ENCODE results near the gene MIGA2. TPM values are rescaled to one million over a fixed set of nuclear protein-coding genes. Genes with fewer than 3 reads are reported as not detected.

The MIGA2 gene
- total RNA-seq, 1 experiment from 2014 or later = 10.2 TPM

- H3K4me2 ChIP-seq (ENCODE audit: low read depth, low read length, poor library complexity, severe bottlenecking) = no peak overlapping the region
- DNase-seq = no peak
- H3K9me3 ChIP-seq (ENCODE audit: low read length) = no peaks in the 10 kb centered on the region
Measured at GRCh38 chr9:129095908-129096307, 59.5 kb downstream of the MIGA2 start.

GRCh38 chr9:129097671-129098306, 61.4 kb downstream of the MIGA2 start:
- Histone ChIP-seq H3K9me3 (ENCODE audit: low read length) (no peaks in the 10 kb centered on the region), H2AFZ (ENCODE audit: low read length) (no peak overlapping the region), H3K9me2 (replicated peaks; ENCODE audit: insufficient read depth, low read length) (no peaks in the 10 kb centered on the region), H3K27ac (ENCODE audit: low read length) (no peak overlapping the region), H4K20me1 (ENCODE audit: insufficient read depth, low read depth, low read length) (no peaks in the 10 kb centered on the region), H3K27me3 (ENCODE audit: low read length) (no peaks in the 10 kb centered on the region), H3K4me3 (ENCODE audit: low read length) (no peak overlapping the region), H3K9ac (ENCODE audit: low read length) (no peak overlapping the region), H3K79me2 (ENCODE audit: low read length) (no peaks in the 10 kb centered on the region), H3K4me2 (ENCODE audit: low read depth, low read length, poor library complexity, severe bottlenecking) (no peak overlapping the region), H3K36me3 (ENCODE audit: insufficient read depth, low read length) (no peaks in the 10 kb centered on the region), H3K4me1 (ENCODE audit: low read length) (peaks cover under 1% of the 10 kb centered on the region)
- DNase-seq = no peak

More at GRCh38 chr9:129095908-129096307, 59.5 kb downstream of the MIGA2 start:
- Histone ChIP-seq H3K36me3 (ENCODE audit: insufficient read depth, low read length) (no peaks in the 10 kb centered on the region), H3K4me3 (ENCODE audit: low read length) (no peak overlapping the region), H3K4me1 (ENCODE audit: low read length) (no peaks in the 10 kb centered on the region), H3K27me3 (ENCODE audit: low read length) (no peaks in the 10 kb centered on the region), H2AFZ (ENCODE audit: low read length) (no peak overlapping the region), H3K27ac (ENCODE audit: low read length) (no peak overlapping the region), H3K9me2 (replicated peaks; ENCODE audit: insufficient read depth, low read length) (no peaks in the 10 kb centered on the region), H4K20me1 (ENCODE audit: insufficient read depth, low read depth, low read length) (no peaks in the 10 kb centered on the region), H3K79me2 (ENCODE audit: low read length) (no peaks in the 10 kb centered on the region), H3K9ac (ENCODE audit: low read length) (no peak overlapping the region)

GRCh38 chr9:129098328-129098727, 61.9 kb downstream of the MIGA2 start:
- H4K20me1 ChIP-seq (ENCODE audit: insufficient read depth, low read depth, low read length) = no peaks in the 10 kb centered on the region
- H3K4me3 ChIP-seq (ENCODE audit: low read length) = no peak overlapping the region
- H3K9me2 ChIP-seq (replicated peaks; ENCODE audit: insufficient read depth, low read length) = no peaks in the 10 kb centered on the region
- H3K27ac ChIP-seq (ENCODE audit: low read length) = no peak overlapping the region
- H3K79me2 ChIP-seq (ENCODE audit: low read length) = no peaks in the 10 kb centered on the region
- no peak overlapping the region for H3K9ac ChIP-seq (ENCODE audit: low read length)
- H3K36me3 ChIP-seq (ENCODE audit: insufficient read depth, low read length) = no peaks in the 10 kb centered on the region
- DNase-seq = no peak
- H3K27me3 ChIP-seq (ENCODE audit: low read length) = no peaks in the 10 kb centered on the region
- no peak overlapping the region for H3K4me2 ChIP-seq (ENCODE audit: low read depth, low read length, poor library complexity, severe bottlenecking)
- H2AFZ ChIP-seq (ENCODE audit: low read length) = no peak overlapping the region
- no peaks in the 10 kb centered on the region for H3K9me3 ChIP-seq (ENCODE audit: low read length)
- peaks cover 3% of the 10 kb centered on the region for H3K4me1 ChIP-seq (ENCODE audit: low read length)

GRCh38 chr9:129100383-129101169, 64.2 kb downstream of the MIGA2 start:
- Histone ChIP-seq H3K9ac (ENCODE audit: low read length) (no peak overlapping the region), H3K9me2 (replicated peaks; ENCODE audit: insufficient read depth, low read length) (no peaks in the 10 kb centered on the region), H3K4me3 (ENCODE audit: low read length) (no peak overlapping the region), H3K4me1 (ENCODE audit: low read length) (peaks cover 3% of the 10 kb centered on the region), H3K27me3 (ENCODE audit: low read length) (no peaks in the 10 kb centered on the region), H3K4me2 (ENCODE audit: low read depth, low read length, poor library complexity, severe bottlenecking) (no peak overlapping the region), H4K20me1 (ENCODE audit: insufficient read depth, low read depth, low read length) (no peaks in the 10 kb centered on the region), H3K9me3 (ENCODE audit: low read length) (no peaks in the 10 kb centered on the region), H2AFZ (ENCODE audit: low read length) (no peak overlapping the region), H3K36me3 (ENCODE audit: insufficient read depth, low read length) (no peaks in the 10 kb centered on the region), H3K79me2 (ENCODE audit: low read length) (no peaks in the 10 kb centered on the region), H3K27ac (ENCODE audit: low read length) (no peak overlapping the region)
- peak; percentile 52 for DNase-seq

GRCh38 chr9:129101279-129101678, 64.9 kb downstream of the MIGA2 start:
- H3K4me2 ChIP-seq (ENCODE audit: low read depth, low read length, poor library complexity, severe bottlenecking) = no peak overlapping the region
- H3K4me1 ChIP-seq (ENCODE audit: low read length) = peaks cover 3% of the 10 kb centered on the region
- H3K9me2 ChIP-seq (replicated peaks; ENCODE audit: insufficient read depth, low read length) = no peaks in the 10 kb centered on the region
- H3K4me3 ChIP-seq (ENCODE audit: low read length) = no peak overlapping the region
- no peak overlapping the region for H3K27ac ChIP-seq (ENCODE audit: low read length)
- H3K9ac ChIP-seq (ENCODE audit: low read length) = no peak overlapping the region
- no peaks in the 10 kb centered on the region for H3K79me2 ChIP-seq (ENCODE audit: low read length)
- no peak for DNase-seq
- no peaks in the 10 kb centered on the region for H3K36me3 ChIP-seq (ENCODE audit: insufficient read depth, low read length)
- H2AFZ ChIP-seq (ENCODE audit: low read length) = no peak overlapping the region
- H3K9me3 ChIP-seq (ENCODE audit: low read length) = no peaks in the 10 kb centered on the region
- H4K20me1 ChIP-seq (ENCODE audit: insufficient read depth, low read depth, low read length) = no peaks in the 10 kb centered on the region
- H3K27me3 ChIP-seq (ENCODE audit: low read length) = no peaks in the 10 kb centered on the region

- no peak for DNase-seq
- no peak overlapping the region for H3K9ac ChIP-seq (ENCODE audit: low read length)
- H3K79me2 ChIP-seq (ENCODE audit: low read length) = no peaks in the 10 kb centered on the region
- H3K9me2 ChIP-seq (replicated peaks; ENCODE audit: insufficient read depth, low read length) = no peaks in the 10 kb centered on the region
- H3K27ac ChIP-seq (ENCODE audit: low read length) = no peak overlapping the region
- no peak overlapping the region for H3K4me3 ChIP-seq (ENCODE audit: low read length)
- no peak overlapping the region for H3K4me2 ChIP-seq (ENCODE audit: low read depth, low read length, poor library complexity, severe bottlenecking)
- no peaks in the 10 kb centered on the region for H3K36me3 ChIP-seq (ENCODE audit: insufficient read depth, low read length)
- no peak overlapping the region for H2AFZ ChIP-seq (ENCODE audit: low read length)
- H3K9me3 ChIP-seq (ENCODE audit: low read length) = no peaks in the 10 kb centered on the region
- peaks cover 3% of the 10 kb centered on the region for H3K4me1 ChIP-seq (ENCODE audit: low read length)
- no peaks in the 10 kb centered on the region for H4K20me1 ChIP-seq (ENCODE audit: insufficient read depth, low read depth, low read length)
- no peaks in the 10 kb centered on the region for H3K27me3 ChIP-seq (ENCODE audit: low read length)
Measured at GRCh38 chr9:129102095-129102525, 65.7 kb downstream of the MIGA2 start.

GRCh38 chr9:129102791-129103594, 66.6 kb downstream of the MIGA2 start:
- Histone ChIP-seq H3K27ac (ENCODE audit: low read length) (no peak overlapping the region), H3K79me2 (ENCODE audit: low read length) (no peaks in the 10 kb centered on the region), H3K4me3 (ENCODE audit: low read length) (no peak overlapping the region), H3K9ac (ENCODE audit: low read length) (no peak overlapping the region), H4K20me1 (ENCODE audit: insufficient read depth, low read depth, low read length) (no peaks in the 10 kb centered on the region), H3K4me1 (ENCODE audit: low read length) (peaks cover 3% of the 10 kb centered on the region), H3K27me3 (ENCODE audit: low read length) (no peaks in the 10 kb centered on the region), H3K4me2 (ENCODE audit: low read depth, low read length, poor library complexity, severe bottlenecking) (no peak overlapping the region), H3K9me2 (replicated peaks; ENCODE audit: insufficient read depth, low read length) (no peaks in the 10 kb centered on the region), H3K9me3 (ENCODE audit: low read length) (no peaks in the 10 kb centered on the region), H3K36me3 (ENCODE audit: insufficient read depth, low read length) (no peaks in the 10 kb centered on the region), H2AFZ (ENCODE audit: low read length) (0 out of 2 replicates have a peak overlapping the region, but pooled peaks have one; percentile 43)
- DNase-seq = peak; percentile 82

- Histone ChIP-seq H3K79me2 (ENCODE audit: low read length) (no peaks in the 10 kb centered on the region), H3K36me3 (ENCODE audit: insufficient read depth, low read length) (no peaks in the 10 kb centered on the region), H3K27me3 (ENCODE audit: low read length) (no peaks in the 10 kb centered on the region), H3K4me1 (ENCODE audit: low read length) (peaks cover 3% of the 10 kb centered on the region), H4K20me1 (ENCODE audit: insufficient read depth, low read depth, low read length) (no peaks in the 10 kb centered on the region), H3K9me2 (replicated peaks; ENCODE audit: insufficient read depth, low read length) (no peaks in the 10 kb centered on the region), H3K27ac (ENCODE audit: low read length) (no peak overlapping the region), H3K9me3 (ENCODE audit: low read length) (no peaks in the 10 kb centered on the region), H3K4me3 (ENCODE audit: low read length) (no peak overlapping the region), H3K4me2 (ENCODE audit: low read depth, low read length, poor library complexity, severe bottlenecking) (no peak overlapping the region), H3K9ac (ENCODE audit: low read length) (no peak overlapping the region), H2AFZ (ENCODE audit: low read length) (no peak overlapping the region)
- no peak for DNase-seq
Measured at GRCh38 chr9:129103595-129103965, 67.2 kb downstream of the MIGA2 start.

Data from Karpas-422 (cell line).